22Rv1 (cell line): Measurements from ENCODE around the gene TERT.
"Not testable (repeated sequence)": the region's sequence is repeated elsewhere in the genome, so short reads cannot be mapped to it uniquely, and the experiment has no call there.

Experiments used
- ZFX ChIP-seq: fragments of 450-650 bp; IDR thresholded peaks from 2 replicates; pipeline ENCODE4 v1.6.1; 2017; ENCODE audit warnings: antibody characterized with exemption, borderline replicate concordance
- TF ChIP-seq, protein P1 (sequence below): fragments of 450-650 bp; IDR thresholded peaks from 2 replicates; pipeline ENCODE4 v1.5.1; 2017; ENCODE audit warnings: mild to moderate bottlenecking

DNA sequence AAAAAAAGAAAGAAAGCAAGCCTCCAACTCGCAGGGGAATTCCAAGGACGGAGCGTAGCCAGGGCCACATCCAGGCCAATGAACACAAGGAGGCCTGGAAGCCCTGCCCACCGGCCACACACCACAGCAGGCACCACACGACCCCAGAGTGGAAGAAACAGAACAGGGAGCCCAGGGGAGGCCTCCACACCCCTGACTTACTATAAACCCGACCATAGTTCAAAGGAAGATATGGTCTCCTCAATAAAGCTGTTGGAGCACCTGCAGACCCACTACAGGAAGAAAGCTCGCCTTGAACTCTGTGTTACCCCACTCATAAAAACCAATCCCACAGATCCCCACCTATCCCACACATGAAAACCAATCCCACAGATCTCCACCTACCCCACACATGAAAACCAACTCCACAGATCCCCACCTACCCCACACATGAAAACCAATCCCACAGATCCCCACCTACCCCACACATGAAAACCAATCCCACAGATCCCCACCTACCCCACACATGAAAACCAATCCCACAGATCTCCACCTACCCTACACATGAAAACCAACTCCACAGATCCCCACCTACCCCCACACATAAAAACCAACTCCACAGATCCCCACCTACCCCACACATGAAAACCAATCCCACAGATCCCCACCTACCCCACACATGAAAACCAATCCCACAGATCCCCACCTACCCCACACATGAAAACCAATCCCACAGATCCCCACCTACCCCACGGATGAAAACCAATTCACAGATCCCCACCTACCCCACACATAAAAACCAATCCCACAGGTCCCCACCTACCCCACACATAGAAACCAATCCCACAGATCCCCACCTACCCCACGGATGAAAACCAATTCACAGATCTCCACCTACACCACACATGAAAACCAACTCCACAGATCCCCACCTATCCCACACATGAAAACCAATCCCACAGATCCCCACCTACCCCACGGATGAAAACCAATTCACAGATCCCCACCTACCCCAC is 19.2 kb downstream of the TERT start:
- TF ChIP-seq ZFX = not testable (repeated sequence)
- TF ChIP-seq, protein P1, sequence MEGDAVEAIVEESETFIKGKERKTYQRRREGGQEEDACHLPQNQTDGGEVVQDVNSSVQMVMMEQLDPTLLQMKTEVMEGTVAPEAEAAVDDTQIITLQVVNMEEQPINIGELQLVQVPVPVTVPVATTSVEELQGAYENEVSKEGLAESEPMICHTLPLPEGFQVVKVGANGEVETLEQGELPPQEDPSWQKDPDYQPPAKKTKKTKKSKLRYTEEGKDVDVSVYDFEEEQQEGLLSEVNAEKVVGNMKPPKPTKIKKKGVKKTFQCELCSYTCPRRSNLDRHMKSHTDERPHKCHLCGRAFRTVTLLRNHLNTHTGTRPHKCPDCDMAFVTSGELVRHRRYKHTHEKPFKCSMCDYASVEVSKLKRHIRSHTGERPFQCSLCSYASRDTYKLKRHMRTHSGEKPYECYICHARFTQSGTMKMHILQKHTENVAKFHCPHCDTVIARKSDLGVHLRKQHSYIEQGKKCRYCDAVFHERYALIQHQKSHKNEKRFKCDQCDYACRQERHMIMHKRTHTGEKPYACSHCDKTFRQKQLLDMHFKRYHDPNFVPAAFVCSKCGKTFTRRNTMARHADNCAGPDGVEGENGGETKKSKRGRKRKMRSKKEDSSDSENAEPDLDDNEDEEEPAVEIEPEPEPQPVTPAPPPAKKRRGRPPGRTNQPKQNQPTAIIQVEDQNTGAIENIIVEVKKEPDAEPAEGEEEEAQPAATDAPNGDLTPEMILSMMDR = not testable (repeated sequence)
